GM18511 (cell line): ENCODE measurements around the gene ITGBL1.

Experiments used
- ATAC-seq: cut with Tn5 transposase; IDR thresholded peaks from one replicate; pipeline ENCODE4 v1.9.1; 2021; ENCODE audit warnings: mild to moderate bottlenecking, moderate library complexity; ENCODE audit not compliant: unreplicated experiment

The ITGBL1 gene

GRCh38 chr13:101686003-101686402 lies 233.5 kb downstream of the ITGBL1 start:
- ATAC-seq, result no peak

GRCh38 chr13:101690871-101691270 lies 238.4 kb downstream of the ITGBL1 start:
- ATAC-seq, result no peak

GRCh38 chr13:101691341-101691860 lies 238.9 kb downstream of the ITGBL1 start:
- no peak for ATAC-seq

- ATAC-seq, result no peak
Observed at GRCh38 chr13:101695870-101696516, 243.5 kb downstream of the ITGBL1 start.

- no peak for ATAC-seq
Observed at GRCh38 chr13:101697745-101698144, 245.3 kb downstream of the ITGBL1 start.

GRCh38 chr13:101698400-101698799 lies 245.9 kb downstream of the ITGBL1 start:
- no peak for ATAC-seq

- ATAC-seq, result no peak
Observed at GRCh38 chr13:101700598-101700997, 248.1 kb downstream of the ITGBL1 start.

GRCh38 chr13:101703081-101703480 lies 250.6 kb downstream of the ITGBL1 start:
- ATAC-seq, result no peak

GRCh38 chr13:101703838-101704237 lies 251.4 kb downstream of the ITGBL1 start:
- no peak for ATAC-seq

- ATAC-seq, result no peak
Observed at GRCh38 chr13:101706651-101707050, 254.2 kb downstream of the ITGBL1 start.

GRCh38 chr13:101707659-101708058 lies 255.2 kb downstream of the ITGBL1 start:
- ATAC-seq, result no peak

- no peak for ATAC-seq
Observed at GRCh38 chr13:101708115-101708514, 255.6 kb downstream of the ITGBL1 start.

- no peak for ATAC-seq
Observed at GRCh38 chr13:101709952-101710351, 257.5 kb downstream of the ITGBL1 start.

- no peak for ATAC-seq
Observed at GRCh38 chr13:101711307-101712025, 259.0 kb downstream of the ITGBL1 start.

GRCh38 chr13:101712026-101712348 lies 259.5 kb downstream of the ITGBL1 start:
- no peak for ATAC-seq

GRCh38 chr13:101714195-101714594 lies 261.7 kb downstream of the ITGBL1 start:
- no peak for ATAC-seq

GRCh38 chr13:101717353-101717752 lies 264.9 kb downstream of the ITGBL1 start:
- ATAC-seq, result no peak

- ATAC-seq, result no peak
Observed at GRCh38 chr13:101718496-101718895, 266.0 kb downstream of the ITGBL1 start.

- ATAC-seq, result no peak
Observed at GRCh38 chr13:101726681-101727080, 274.2 kb downstream of the ITGBL1 start.

GRCh38 chr13:101727118-101727517 lies 274.6 kb downstream of the ITGBL1 start:
- no peak for ATAC-seq

- ATAC-seq, result no peak
Observed at GRCh38 chr13:101728021-101728420, 275.5 kb downstream of the ITGBL1 start.

GRCh38 chr13:101728615-101729014 lies 276.1 kb downstream of the ITGBL1 start:
- no peak for ATAC-seq
